ENCODE data around the gene RRAGB.
"Not testable (repeated sequence)": the region's sequence is repeated elsewhere in the genome, so short reads cannot be mapped to it uniquely, and the experiment has no call there.

RRAGB gene, protein sequence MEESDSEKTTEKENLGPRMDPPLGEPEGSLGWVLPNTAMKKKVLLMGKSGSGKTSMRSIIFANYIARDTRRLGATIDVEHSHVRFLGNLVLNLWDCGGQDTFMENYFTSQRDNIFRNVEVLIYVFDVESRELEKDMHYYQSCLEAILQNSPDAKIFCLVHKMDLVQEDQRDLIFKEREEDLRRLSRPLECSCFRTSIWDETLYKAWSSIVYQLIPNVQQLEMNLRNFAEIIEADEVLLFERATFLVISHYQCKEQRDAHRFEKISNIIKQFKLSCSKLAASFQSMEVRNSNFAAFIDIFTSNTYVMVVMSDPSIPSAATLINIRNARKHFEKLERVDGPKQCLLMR

DNA sequence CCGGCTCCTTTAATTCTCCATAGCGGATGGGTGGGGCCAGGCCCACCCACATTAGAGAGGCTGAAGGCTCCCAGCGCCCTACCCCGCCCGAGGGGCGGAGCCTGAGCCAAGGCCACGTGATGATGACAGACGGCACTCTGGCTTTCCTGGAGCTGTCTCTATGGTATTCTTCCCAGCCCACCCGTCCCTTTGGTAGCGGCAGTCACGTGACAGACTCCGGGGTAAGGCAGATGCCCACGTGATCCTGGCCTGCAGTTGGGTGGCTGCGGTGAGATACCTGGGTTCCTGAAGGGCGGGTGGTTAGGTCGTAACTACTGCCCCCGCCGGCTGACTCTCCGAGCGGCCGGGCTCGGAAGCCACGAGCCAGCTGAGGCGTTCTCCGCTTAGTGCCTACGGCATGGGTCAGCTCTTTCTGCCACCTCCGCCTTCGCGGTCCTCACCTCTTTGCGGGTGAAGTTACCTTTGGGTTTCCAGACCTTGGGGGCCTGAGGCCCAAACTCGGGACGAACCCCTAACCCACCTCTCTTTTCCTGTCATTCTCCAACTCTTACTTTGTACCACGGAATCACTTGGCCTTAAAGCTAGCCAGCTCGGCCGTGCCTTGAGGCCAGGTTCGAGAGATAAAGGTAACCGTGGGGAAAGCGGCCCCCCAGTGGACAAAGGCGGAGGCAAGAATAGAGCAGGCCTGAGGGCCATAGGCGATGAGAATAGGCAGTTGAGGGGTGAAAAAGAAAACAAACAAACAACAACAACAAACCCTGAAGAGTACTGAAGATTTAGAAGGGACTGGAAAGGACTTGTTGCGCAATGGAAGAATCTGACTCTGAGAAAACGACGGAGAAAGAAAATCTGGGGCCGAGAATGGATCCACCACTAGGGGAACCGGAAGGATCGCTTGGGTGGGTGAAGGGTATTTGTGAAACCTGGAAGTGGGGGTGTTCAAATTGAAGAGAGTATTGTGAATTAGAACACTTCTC, at the start of gene RRAGB:
Gene RRAGB (plus strand): TSS at position 229 of the 977 bp plus-strand sequence. CDS start 579 bp downstream, at position 808.
- peak; percentile 73 for DNase-seq

DNA sequence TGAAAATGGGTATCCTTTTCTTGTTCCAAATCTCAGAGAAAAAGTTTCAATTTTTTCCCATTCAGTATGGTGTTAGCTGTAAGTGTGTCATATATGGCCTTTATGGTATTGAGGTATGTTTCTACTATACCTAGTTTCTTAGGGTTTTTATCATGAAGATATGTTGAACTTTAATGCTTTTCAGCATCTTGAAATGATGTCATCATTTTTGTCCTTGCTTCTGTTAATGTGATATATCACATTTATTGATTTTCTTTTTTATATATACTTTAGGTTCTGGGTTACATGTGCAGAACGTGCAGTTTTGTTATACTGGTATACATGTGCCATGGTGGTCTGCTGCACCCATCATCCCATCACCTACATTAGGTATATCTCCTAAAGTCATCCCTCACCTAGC, 49.5 kb upstream of the RRAGB start:
- DNase-seq = no peak

DNA sequence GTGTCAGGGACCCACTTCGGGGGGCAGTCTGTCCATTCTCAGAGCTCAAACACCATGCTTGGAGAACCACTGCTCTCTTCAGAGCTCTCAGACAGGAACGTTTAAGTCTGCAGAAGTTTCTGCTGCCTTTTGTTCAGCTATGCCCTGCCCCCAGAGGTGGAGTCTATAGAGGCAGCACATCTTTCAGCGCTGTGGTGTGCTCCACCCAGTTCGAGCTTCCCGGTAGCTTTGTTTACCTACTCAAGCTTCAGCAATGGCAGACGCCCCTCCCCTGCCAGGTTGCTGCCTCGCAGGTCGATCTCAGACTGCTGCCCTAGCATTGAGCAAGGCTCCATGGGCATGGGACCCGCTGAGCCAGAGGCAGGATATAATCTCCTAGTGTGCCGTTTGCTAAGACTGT, 29.0 kb upstream of the RRAGB start:
- not testable (repeated sequence) for DNase-seq

DNA sequence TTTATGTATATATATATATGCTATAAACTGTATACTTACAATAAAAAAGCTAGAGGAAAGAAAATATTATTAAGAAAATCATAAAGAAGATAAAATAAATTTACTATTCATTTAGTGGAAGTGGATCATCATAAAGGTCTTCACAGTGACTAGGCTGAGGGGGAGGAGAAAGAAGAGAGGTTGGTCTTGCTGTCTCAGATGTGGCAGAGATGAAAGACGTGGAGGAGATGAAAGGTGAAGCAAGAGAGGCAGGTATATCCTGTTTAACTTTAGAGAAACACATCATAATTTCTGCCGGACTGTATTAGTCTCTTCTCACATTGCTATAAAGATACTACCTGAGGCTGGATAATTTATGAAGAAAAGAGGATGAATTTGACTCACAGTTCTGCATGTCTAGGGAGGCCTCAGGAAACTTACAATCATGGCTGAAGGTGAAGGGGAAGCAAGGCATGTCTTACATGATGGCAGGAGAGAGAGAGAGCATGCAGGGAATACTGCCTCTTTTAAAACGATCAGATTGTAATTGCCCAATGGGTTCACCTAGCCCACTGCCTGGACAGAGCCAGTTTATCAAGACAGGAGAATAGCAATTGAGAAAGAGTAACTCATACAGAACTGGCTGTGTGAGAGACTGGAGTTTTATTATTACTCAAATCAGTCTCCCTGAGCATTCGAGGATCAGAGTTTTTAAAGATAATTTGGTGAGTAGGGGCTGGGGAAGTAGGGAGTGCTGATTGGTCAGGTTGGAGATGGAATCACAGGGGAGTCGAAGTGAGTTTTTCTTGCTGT, 22.1 kb upstream of the RRAGB start:
- DNase-seq = no peak

DNA sequence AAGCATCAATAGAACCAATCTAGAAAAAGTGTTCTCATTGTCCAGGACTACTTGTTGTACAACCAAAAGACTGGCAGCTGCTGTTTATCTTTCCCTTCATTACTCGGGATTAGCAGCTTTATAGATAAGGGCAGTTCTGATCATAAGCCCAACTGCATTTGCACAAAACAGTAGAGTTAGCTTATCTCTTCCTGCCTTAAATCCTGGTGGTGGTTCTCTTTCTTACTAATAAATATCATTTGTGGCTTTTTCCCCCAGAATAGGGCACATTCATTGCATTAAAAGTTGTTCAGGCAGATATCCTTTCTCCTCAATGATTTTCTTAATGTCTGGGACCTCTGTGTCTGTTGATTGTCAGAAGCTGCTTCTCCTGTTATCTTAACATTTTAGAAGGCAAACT, 20.2 kb upstream of the RRAGB start:
- no peak for DNase-seq

DNA sequence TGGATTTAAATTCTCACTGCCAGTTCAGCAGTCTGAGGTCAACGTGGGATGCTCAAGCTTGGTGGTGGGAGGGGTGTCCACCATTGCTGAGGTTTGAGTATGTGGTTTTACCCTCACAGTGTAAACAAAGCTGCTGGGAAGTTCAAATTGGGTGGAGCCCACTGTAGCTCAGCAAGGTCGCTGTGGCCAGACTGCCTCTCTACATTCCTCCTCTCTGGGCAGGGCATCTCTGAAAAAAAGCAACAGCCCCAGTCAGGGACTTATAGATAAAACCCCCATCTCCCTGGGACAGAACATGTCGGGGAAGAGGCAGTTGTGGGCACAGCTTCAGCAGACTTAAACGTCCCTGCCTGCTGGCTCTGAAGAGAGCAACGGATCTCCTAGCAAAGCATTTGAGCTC, 14.9 kb upstream of the RRAGB start:
- no peak for DNase-seq

- not testable (repeated sequence) for DNase-seq
Observed at GRCh38 chrX:55703436-55703835, 14.1 kb upstream of the RRAGB start.

DNA sequence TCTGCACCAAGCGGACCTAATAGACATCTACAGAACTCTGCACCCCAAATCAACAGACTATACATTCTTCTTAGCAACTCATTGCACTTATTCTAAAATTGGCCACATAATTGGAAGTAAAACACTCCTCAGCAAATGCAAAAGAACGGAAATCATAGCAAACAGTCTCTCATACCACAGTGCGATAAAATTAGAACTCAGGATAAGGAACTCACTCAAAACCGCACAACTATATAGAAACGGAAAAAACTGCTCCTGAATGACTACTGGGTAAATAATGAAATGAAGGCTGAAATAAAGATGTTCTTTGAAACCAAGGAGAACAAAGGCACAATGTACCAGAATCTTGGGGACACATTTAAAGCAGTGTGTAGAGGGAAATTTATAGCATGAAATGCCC, 12.5 kb upstream of the RRAGB start:
- DNase-seq = not testable (repeated sequence)

GRCh38 chrX:55709735-55710134, 7.8 kb upstream of the RRAGB start:
- no peak for DNase-seq

- DNase-seq = no peak
Observed at GRCh38 chrX:55710701-55711100, 6.8 kb upstream of the RRAGB start.

DNA sequence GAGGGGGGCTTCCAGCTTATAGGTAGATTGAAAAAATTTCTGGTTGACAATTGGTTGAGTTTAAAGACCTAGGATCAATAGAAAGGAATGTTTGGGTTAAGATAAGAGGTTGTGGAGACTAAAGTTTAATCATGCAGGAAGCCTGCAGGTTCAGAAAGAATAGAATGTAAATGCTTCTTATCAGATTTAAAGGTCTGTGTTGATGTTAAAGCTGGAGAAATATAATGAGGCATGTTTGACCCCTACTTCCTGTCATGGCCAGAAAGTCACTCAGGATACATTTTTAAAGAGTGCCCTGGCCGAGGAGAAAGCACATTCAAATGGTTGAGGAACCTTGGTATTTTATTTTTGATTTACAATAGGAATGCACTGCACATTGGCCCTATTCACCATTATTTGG, 3.9 kb upstream of the RRAGB start:
- no peak for DNase-seq

- DNase-seq = no peak
Observed at GRCh38 chrX:55714161-55714560, 3.4 kb upstream of the RRAGB start.

DNA sequence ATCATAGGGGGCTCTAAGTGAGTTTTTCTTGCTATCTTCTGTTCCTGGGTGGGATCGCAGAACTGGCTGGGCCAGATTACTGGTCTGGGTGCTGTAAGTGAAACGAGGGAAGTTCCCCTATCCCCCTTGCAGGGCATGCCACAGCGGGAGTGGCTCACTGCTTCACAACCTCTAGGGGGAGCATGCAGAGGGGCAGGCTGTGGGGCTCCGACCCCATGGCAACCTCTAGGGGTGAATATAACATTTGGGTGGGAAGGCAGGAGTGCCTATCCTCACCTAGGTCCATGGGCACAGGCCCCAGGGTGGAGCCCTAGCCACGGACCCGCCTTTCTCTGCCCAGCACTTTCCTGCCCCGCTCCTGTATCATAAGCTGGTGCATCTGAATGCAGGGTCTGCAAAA, 1.7 kb upstream of the RRAGB start:
- DNase-seq = no peak

DNA sequence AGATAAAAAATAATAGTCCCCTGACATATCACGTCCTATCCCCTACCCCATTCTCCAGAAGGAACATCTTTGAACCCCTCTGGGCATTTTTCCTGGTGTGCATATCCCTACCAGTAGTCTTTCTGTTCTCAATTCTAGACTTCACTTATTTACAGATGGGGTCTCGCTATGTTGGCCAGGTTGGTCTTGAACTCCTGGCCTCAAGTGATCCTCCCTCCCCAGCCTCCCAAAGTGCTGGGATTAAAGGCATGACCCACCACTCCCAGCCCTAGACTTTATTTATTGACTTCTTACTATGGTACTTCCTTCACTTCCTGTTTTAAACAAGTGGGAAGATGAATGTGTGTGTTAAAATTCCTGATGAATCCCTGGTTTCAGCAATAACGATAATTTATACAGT, 612 bp upstream of the RRAGB start:
- DNase-seq = no peak

DNA sequence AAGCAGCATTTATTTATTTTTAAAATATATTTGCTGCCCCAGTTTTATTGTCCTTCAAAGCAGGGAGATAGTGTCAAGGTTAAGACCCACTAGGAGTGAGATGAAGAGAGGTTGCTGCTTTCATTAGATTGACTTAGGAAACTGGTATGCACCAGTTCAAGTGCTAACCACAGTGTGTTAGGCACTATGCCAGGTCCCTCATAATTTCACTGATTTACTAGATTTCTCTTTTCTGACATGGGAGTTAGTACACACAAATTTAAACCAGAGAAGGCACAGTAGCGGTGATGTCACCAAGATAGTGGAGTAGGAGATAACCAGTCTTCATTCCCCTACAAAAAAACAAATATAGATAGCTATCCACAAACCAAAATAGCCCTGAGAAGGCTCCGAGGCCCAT, 14.3 kb downstream of the RRAGB start:
- DNase-seq = no peak

DNA sequence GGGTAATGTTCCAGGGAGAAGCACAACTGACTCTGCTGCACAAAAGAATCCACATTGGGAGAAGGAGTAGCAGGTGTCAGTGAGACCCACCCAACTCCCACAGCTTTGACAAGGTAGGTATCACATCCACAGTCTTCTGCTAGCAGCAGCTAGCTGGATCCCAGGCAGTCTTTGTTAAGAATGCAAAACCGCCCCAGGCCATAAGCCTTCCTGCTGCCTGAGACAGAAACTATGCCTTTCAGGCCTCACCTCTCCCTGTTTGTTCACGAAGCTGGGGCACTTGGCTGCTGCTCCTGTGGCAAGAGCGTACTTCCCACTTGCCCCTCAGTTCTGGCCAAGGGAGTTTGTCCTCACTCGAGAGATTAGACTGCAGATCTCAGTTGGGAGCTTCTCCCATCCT, 21.4 kb downstream of the RRAGB start:
- no peak for DNase-seq

- DNase-seq = no peak
Observed at GRCh38 chrX:55742649-55743048, 25.1 kb downstream of the RRAGB start.

- not testable (repeated sequence) for DNase-seq
Observed at GRCh38 chrX:55748463-55748862, 30.9 kb downstream of the RRAGB start.

GRCh38 chrX:55750256-55750655, 32.7 kb downstream of the RRAGB start:
- DNase-seq = no peak

DNA sequence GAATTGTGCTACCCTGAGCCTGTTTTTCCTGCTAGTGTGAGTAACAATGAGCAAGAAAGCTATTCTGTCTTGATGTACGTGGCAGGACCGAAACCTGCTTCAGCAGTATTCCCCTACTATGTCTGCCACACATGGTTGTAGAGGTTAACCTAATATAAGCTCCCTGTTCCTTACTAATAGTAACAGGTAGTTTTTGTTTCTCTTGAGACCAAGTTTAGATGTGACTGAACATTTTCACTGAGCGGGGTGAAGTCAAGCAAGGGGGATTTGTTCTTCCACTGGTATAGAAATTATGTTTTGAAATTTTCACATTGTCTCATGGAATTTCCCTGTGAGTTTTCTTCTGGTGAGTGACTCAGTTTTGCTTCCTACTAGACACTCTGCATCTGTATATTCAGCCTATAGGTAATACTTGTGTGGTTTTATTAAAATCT, 37.3 kb downstream of the RRAGB start:
- DNase-seq = no peak

DNA sequence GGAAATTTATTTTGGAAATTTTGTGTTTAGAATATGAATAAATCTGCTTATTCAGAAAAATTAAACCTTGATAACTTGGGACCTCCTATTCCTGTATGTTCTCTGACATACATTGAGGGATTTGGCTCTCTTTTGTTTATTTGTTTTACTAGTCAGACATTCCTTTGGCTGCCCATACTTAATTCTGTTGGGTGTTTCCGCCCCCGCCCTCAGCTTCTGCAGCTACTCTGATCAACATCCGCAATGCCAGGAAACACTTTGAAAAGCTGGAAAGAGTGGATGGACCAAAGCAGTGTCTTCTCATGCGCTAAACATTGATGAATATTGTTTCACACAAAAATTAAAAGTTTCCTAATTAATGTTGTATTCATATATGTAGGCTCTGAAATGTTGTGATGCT, 40.5 kb downstream of the RRAGB start:
- no peak for DNase-seq

DNA sequence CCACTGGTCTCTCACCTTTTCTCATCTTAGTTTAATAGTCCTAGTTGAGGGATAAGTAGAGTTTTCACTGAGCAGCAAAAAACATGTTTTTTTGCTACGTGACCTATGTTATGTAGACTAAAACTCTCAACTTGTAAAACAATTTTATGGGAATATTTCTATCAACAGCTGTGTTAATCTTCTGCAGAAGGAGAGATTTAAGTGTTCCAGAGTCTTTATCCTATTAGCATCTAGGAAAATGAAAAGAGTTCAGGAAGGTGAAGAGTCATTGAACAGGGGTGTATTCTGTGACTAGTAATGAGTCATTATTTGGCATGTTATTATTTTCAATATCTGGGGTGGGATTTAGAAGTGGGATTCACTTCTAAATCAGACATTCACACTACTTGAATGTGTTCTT, 41.9 kb downstream of the RRAGB start:
- DNase-seq = no peak

DNA sequence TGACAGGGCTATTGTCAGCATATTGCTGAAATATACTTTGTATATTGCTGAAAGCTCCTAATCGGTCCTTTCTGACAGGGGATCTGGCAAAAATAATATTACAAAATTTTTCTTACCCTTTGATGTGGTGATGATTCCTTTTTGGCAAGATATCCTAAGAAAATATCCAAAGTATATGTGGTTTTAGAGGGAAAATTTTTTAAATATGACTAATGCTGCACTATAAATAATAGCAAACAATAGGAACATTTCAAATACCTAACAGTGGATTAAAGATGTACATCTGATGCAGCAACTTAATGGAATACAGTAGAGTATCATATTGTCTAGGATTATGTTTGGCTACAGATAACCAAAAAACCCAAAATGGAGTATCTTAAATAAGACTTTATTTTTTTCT, 49.6 kb downstream of the RRAGB start:
- DNase-seq = no peak
